ENCODE results near the gene ITPR3.
A peak's percentile ranks its signal among the peaks of the same experiment; 100 is the strongest.

DNA sequence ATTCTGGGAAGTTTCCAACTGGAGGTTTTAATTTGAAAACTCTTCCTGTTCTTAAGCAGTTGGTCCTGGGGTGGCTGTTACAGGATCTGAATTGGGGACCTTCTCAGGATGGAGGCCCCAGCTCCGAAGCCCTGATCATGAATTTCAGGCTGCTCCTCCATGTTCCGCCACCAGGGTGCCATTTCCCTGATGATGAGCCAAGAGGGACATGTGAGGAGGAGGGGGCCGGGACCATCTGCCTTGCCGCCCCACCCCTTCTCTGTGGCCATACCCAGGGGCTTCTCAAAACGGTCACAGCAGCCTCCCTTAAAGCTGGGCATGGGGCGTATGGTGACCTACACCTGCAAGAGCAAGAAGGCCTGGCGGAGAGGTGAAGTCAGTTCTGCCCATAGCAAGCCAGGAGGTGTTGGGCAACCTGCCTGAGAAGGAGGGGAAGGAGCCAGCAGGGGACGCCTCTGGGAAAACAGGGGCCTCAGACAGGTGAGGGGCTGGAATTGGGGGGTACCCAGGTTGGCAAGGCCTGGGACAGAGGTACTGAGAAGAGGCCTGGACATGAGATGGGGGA lies 37.4 kb upstream of the ITPR3 start:
- no peak for TF ChIP-seq POLR2AphosphoS5 (IDR thresholded peaks at IDR 0.05)
- TF ChIP-seq, protein P1, sequence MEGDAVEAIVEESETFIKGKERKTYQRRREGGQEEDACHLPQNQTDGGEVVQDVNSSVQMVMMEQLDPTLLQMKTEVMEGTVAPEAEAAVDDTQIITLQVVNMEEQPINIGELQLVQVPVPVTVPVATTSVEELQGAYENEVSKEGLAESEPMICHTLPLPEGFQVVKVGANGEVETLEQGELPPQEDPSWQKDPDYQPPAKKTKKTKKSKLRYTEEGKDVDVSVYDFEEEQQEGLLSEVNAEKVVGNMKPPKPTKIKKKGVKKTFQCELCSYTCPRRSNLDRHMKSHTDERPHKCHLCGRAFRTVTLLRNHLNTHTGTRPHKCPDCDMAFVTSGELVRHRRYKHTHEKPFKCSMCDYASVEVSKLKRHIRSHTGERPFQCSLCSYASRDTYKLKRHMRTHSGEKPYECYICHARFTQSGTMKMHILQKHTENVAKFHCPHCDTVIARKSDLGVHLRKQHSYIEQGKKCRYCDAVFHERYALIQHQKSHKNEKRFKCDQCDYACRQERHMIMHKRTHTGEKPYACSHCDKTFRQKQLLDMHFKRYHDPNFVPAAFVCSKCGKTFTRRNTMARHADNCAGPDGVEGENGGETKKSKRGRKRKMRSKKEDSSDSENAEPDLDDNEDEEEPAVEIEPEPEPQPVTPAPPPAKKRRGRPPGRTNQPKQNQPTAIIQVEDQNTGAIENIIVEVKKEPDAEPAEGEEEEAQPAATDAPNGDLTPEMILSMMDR (IDR thresholded peaks at IDR 0.05) = peak in 1 of 4 experiments; percentile 18
- no peak for TF ChIP-seq EP300 (IDR thresholded peaks at IDR 0.05)
